OCI-LY7 (cell line): ENCODE results near the gene PRKG1.

ENCODE experiments used
- CTCF ChIP-seq: fragments of 200-600 bp; sonication (generic); conservative IDR thresholded peaks from 2 replicates; pipeline ENCODE4 v1.5.1; 2014; ENCODE audit warnings: mild to moderate bottlenecking, antibody characterized with exemption, low read length, moderate library complexity, mixed read lengths
- EZH2phosphoT487 ChIP-seq: fragments of 200-600 bp; sonication (generic); IDR thresholded peaks from 2 replicates; pipeline ENCODE4 v1.6.1; 2018; ENCODE audit warnings: low read depth, borderline replicate concordance, mild to moderate bottlenecking, mixed run types, antibody characterized with exemption, low read length, moderate library complexity, mixed read lengths

GRCh38 chr10:51421853-51422252 is 347.6 kb downstream of the PRKG1 start:
- TF ChIP-seq CTCF (no peak), EZH2phosphoT487 (no peak)
